HepG2 (cell line): ENCODE data around the gene ZRANB2.

Source experiments
- AHR ChIP-seq: IDR thresholded peaks from 2 replicates; pipeline ENCODE4 v1.6.1; 2018; ENCODE audit warnings: missing genetic modification reagents, missing compliant biosample characterization
- ASH2L ChIP-seq: fragments of 300-600, 200-600 bp; sonication (generic); IDR thresholded peaks from 2 replicates; pipeline ENCODE4 v1.7.0; 2017; ENCODE audit warnings: low read depth, mild to moderate bottlenecking, moderate library complexity, mixed read lengths, low read length; ENCODE audit not compliant: insufficient read length
- BHLHE40 ChIP-seq: IDR thresholded peaks from 2 replicates; pipeline ENCODE4 v1.6.1; 2011; ENCODE audit warnings: low read length, improper control_type of control experiment
- HDAC6 ChIP-seq: fragments of 200-600 bp; sonication (generic); IDR thresholded peaks from 2 replicates; pipeline ENCODE4 v1.7.0; 2017; ENCODE audit warnings: mild to moderate bottlenecking, antibody characterized with exemption, low read length, low read depth
- KAT8 ChIP-seq: IDR thresholded peaks from 2 replicates; pipeline ENCODE4 v1.6.1; 2016; ENCODE audit warnings: missing genetic modification reagents, missing compliant biosample characterization
- MLX ChIP-seq: IDR thresholded peaks from 2 replicates; pipeline ENCODE4 v1.6.1; 2016
- NFE2 ChIP-seq: sonication (generic); formaldehyde crosslinking; IDR thresholded peaks from 2 replicates; pipeline ENCODE4 v1.4.0; 2020; ENCODE audit warnings: missing genetic modification reagents
- NFE2L1 ChIP-seq: sonication (generic); formaldehyde crosslinking; IDR thresholded peaks from 2 replicates; pipeline ENCODE4 v1.4.0; 2020; ENCODE audit warnings: missing genetic modification reagents, mild to moderate bottlenecking, borderline replicate concordance
- NR2C2 ChIP-seq: sonication (generic); formaldehyde crosslinking; IDR thresholded peaks from 2 replicates; pipeline ENCODE4 v1.4.0; 2020; ENCODE audit warnings: missing genetic modification reagents, mild to moderate bottlenecking, moderate library complexity, borderline replicate concordance
- POLR2A ChIP-seq, 2 experiments: IDR thresholded peaks; 2 replicates each; pipeline ENCODE4 v1.6.1; 2011; ENCODE audit warnings: low read depth in 2 of 2, low read length in 2 of 2, mild to moderate bottlenecking in 1 of 2, moderate library complexity in 1 of 2; ENCODE audit not compliant: insufficient read depth in 1 of 2
- ZNF766 ChIP-seq: sonication (generic); formaldehyde crosslinking; IDR thresholded peaks from 2 replicates; pipeline ENCODE4 v1.5.0; 2020; ENCODE audit warnings: missing genetic modification reagents, borderline replicate concordance
- TF ChIP-seq, protein P1 (sequence below): sonication (generic); formaldehyde crosslinking; IDR thresholded peaks from 2 replicates; pipeline ENCODE4 v1.5.1; 2020; ENCODE audit warnings: mild to moderate bottlenecking, missing genetic modification reagents, borderline replicate concordance
- TF ChIP-seq, protein P2 (sequence below): sonication (generic); formaldehyde crosslinking; IDR thresholded peaks from 2 replicates; pipeline ENCODE4 v1.8.1; 2022; ENCODE audit warnings: low read depth, mild to moderate bottlenecking, missing genetic modification reagents
- TF ChIP-seq, protein P3 (sequence below), 2 experiments: IDR thresholded peaks; 2 replicates each; pipeline ENCODE4 v1.6.1; 2011 to 2012; ENCODE audit warnings: low read length in 2 of 2, borderline replicate concordance in 1 of 2, low read depth in 1 of 2, mild to moderate bottlenecking in 1 of 2, moderate library complexity in 1 of 2

- TF ChIP-seq, protein P1, sequence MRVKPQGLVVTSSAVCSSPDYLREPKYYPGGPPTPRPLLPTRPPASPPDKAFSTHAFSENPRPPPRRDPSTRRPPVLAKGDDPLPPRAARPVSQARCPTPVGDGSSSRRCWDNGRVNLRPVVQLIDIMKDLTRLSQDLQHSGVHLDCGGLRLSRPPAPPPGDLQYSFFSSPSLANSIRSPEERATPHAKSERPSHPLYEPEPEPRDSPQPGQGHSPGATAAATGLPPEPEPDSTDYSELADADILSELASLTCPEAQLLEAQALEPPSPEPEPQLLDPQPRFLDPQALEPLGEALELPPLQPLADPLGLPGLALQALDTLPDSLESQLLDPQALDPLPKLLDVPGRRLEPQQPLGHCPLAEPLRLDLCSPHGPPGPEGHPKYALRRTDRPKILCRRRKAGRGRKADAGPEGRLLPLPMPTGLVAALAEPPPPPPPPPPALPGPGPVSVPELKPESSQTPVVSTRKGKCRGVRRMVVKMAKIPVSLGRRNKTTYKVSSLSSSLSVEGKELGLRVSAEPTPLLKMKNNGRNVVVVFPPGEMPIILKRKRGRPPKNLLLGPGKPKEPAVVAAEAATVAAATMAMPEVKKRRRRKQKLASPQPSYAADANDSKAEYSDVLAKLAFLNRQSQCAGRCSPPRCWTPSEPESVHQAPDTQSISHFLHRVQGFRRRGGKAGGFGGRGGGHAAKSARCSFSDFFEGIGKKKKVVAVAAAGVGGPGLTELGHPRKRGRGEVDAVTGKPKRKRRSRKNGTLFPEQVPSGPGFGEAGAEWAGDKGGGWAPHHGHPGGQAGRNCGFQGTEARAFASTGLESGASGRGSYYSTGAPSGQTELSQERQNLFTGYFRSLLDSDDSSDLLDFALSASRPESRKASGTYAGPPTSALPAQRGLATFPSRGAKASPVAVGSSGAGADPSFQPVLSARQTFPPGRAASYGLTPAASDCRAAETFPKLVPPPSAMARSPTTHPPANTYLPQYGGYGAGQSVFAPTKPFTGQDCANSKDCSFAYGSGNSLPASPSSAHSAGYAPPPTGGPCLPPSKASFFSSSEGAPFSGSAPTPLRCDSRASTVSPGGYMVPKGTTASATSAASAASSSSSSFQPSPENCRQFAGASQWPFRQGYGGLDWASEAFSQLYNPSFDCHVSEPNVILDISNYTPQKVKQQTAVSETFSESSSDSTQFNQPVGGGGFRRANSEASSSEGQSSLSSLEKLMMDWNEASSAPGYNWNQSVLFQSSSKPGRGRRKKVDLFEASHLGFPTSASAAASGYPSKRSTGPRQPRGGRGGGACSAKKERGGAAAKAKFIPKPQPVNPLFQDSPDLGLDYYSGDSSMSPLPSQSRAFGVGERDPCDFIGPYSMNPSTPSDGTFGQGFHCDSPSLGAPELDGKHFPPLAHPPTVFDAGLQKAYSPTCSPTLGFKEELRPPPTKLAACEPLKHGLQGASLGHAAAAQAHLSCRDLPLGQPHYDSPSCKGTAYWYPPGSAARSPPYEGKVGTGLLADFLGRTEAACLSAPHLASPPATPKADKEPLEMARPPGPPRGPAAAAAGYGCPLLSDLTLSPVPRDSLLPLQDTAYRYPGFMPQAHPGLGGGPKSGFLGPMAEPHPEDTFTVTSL (CRISPR knock-in tag), result no peak
- TF ChIP-seq, protein P2, sequence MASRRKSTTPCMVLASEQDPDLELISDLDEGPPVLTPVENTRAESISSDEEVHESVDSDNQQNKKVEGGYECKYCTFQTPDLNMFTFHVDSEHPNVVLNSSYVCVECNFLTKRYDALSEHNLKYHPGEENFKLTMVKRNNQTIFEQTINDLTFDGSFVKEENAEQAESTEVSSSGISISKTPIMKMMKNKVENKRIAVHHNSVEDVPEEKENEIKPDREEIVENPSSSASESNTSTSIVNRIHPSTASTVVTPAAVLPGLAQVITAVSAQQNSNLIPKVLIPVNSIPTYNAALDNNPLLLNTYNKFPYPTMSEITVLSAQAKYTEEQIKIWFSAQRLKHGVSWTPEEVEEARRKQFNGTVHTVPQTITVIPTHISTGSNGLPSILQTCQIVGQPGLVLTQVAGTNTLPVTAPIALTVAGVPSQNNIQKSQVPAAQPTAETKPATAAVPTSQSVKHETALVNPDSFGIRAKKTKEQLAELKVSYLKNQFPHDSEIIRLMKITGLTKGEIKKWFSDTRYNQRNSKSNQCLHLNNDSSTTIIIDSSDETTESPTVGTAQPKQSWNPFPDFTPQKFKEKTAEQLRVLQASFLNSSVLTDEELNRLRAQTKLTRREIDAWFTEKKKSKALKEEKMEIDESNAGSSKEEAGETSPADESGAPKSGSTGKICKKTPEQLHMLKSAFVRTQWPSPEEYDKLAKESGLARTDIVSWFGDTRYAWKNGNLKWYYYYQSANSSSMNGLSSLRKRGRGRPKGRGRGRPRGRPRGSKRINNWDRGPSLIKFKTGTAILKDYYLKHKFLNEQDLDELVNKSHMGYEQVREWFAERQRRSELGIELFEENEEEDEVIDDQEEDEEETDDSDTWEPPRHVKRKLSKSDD, result no peak
- TF ChIP-seq POLR2A (IDR thresholded peaks at IDR 0.05; ENCODE audit: insufficient read depth in 1 of 2, low read depth in 2 of 2, low read length in 2 of 2) (no peak), NFE2L1 (CRISPR knock-in tag) (no peak), ASH2L (no peak), KAT8 (CRISPR knock-in tag) (no peak), AHR (no peak), NFE2 (CRISPR knock-in tag) (no peak), BHLHE40 (no peak), ZNF766 (CRISPR knock-in tag) (no peak), NR2C2 (CRISPR knock-in tag) (no peak), MLX (no peak), HDAC6 (no peak)
- TF ChIP-seq, protein P3, sequence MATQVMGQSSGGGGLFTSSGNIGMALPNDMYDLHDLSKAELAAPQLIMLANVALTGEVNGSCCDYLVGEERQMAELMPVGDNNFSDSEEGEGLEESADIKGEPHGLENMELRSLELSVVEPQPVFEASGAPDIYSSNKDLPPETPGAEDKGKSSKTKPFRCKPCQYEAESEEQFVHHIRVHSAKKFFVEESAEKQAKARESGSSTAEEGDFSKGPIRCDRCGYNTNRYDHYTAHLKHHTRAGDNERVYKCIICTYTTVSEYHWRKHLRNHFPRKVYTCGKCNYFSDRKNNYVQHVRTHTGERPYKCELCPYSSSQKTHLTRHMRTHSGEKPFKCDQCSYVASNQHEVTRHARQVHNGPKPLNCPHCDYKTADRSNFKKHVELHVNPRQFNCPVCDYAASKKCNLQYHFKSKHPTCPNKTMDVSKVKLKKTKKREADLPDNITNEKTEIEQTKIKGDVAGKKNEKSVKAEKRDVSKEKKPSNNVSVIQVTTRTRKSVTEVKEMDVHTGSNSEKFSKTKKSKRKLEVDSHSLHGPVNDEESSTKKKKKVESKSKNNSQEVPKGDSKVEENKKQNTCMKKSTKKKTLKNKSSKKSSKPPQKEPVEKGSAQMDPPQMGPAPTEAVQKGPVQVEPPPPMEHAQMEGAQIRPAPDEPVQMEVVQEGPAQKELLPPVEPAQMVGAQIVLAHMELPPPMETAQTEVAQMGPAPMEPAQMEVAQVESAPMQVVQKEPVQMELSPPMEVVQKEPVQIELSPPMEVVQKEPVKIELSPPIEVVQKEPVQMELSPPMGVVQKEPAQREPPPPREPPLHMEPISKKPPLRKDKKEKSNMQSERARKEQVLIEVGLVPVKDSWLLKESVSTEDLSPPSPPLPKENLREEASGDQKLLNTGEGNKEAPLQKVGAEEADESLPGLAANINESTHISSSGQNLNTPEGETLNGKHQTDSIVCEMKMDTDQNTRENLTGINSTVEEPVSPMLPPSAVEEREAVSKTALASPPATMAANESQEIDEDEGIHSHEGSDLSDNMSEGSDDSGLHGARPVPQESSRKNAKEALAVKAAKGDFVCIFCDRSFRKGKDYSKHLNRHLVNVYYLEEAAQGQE (IDR thresholded peaks at IDR 0.05; ENCODE audit: borderline replicate concordance in 1 of 2, low read depth in 1 of 2, low read length in 2 of 2), result no peak
Observed at GRCh38 chr1:71088645-71089287, 7.9 kb upstream of the ZRANB2 start.
